NK-92 treated with Interleukin-12 subunit alpha and Interleukin-12 subunit beta, amount 100 ng/mL, for 24 hours (cell line): ENCODE results near the gene ZNF496.
"Not testable (repeated sequence)": the region's sequence is repeated elsewhere in the genome, so short reads cannot be mapped to it uniquely, and the experiment has no call there.

Source experiments
- DNase-seq: peaks from one replicate; lab custom pipeline; 2025; lab: John Stamatoyannopoulos, UW

The ZNF496 gene

DNA sequence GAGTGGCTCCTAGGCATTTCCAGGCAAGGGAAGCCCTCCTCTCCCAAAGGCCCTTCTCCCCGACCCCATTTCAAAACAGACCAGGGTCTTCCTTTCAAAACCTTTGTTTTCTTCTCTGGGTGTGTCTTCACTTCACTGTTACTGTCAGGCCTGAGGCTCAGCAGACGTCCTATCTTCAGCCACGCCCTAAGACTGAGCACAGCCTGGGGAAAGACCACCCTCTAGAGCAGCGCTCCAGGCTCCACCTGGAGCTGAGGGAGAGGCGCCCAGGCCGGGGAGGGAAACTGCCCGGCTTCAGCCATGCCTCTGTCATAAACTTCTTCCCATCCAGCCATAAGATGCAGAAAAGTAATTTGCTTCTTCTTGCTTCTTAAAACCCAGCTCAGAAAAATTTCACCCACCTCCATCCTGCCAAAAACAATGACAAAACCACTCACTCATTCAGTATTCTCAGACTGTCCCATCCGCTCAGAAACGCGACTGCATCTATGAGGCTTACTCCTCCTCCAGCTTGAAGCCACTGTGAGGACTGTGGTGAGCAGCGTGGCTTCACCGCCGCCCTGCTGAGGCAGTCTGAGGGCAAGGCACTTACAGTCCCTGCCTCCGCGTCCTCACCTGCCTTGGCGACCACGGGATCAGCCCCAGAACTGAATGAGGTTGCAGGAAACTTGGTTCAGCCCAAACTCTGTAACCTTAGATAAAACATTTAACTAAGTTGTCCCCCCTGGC, 39.7 kb downstream of the ZNF496 start:
- DNase-seq: no peak

DNA sequence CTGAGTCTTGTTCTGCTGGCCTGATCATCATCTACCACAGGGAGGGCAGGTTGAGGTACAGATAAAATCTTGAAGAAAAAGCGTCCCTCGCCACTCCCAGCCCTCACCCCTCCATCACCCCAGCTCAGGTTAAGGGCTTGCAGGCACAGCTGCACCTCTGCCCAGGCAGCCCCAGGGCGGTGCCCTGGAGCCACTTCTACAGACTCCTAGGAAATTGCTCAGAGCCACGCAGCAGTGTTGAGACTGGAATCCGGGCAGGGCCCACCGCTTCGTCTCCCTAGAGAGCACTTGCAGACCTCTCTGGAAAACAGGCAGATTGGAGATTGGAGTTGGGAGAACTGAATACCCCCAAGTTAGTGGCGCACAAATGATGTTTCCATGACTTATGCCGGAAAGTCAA, 40.5 kb downstream of the ZNF496 start:
- DNase-seq: no peak

DNA sequence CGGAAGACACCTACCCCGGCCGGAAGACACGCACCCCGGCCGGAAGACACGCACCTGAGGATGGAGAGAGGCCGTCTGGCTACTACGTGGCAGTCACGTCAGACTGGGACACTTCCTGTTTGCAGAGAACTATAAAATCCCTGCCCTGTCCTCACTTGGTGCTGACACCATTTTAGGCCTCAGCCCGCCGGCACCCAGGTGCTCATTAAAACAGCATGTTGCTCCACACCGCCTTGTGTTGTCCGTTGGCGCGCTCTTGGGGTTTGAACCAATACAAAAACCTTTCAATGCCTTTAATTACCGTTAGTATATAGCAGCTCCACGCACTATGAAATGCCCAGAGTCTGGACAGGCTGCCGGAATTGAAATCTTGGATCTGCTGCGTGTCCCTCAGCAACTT, 41.1 kb downstream of the ZNF496 start:
- no peak for DNase-seq

DNA sequence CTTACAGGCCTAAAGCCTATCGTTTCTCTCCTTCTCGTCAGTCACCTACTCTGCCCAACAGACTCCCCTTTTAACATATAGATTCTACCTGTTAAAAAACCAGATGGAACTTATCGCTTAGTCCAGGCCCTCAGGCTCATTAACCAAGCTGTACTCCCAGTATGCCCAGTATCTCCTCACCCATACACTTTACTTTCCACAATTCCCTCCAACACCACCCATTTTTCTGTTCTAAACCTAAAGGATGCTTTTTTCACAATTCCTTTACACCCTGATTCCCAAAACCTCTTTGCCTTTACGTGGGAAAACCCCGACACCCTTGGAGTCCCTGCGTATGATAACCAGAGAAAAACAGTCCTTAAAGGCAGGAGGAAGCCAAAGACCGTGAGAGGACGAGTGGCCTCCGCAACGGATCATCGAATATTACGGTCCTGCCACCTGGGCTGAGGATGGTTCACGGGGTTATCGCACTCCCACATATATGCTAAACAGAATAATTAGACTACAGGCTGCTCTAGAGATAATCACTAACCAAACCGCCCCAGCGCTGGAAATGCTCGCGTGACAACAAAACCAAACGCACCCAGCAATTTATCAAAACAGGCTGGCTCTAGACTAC, 42.3 kb downstream of the ZNF496 start:
- DNase-seq: not testable (repeated sequence)

GRCh38 chr1:247288341-247288740, 43.3 kb downstream of the ZNF496 start:
- no peak for DNase-seq

DNA sequence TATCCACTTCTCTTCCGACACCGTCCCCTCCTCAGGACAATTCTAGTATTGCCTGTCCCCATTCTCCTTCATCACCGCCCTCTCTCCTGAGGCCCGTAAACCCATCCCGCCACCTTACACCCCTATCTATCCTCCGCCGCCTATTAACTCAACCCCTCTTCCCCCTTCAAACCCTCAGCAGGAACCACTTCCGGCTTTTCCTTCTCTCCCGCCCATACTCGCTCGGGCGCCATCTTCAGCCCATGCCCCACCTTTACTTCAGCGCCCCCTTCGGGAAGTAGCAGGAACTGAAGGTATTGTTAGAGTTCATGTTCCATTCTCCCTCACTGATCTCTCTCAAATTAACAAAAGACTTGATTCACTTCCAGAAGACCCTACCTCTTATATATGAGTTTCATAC, 44.2 kb downstream of the ZNF496 start:
- DNase-seq: no peak

GRCh38 chr1:247286134-247286670, 45.5 kb downstream of the ZNF496 start:
- no peak for DNase-seq

DNA sequence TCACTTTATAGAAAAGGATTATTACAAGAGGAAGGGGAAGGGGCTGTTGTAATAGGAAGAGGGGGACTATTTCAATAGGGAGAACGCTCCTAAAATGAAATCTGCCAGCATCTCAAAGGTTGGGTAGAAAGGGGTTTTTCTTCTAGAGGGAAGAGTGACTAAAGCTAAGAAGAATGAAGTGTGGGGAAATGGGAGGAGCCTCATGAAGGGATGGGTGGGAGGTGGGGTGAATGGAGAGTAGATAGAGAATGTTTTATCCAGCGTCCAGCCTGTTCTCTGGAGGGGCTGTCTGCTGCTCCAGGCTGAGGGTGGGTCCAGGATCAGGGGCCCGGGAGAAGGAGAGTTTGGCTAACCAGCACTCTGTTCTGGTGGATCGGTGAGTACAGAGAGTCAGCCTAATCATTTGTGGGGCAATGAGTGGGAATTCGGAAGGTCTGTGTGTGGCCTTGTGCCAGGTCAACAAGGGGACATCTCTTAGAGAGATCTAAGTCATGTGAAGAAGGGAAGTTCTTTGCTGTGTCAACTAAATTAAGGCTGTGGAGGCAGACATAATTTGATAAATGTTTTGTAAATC, 50.6 kb downstream of the ZNF496 start:
- DNase-seq: no peak

- no peak for DNase-seq
Observed at GRCh38 chr1:247277191-247277590, 54.5 kb downstream of the ZNF496 start.

- no peak for DNase-seq
Observed at GRCh38 chr1:247274605-247275256, 56.9 kb downstream of the ZNF496 start.

GRCh38 chr1:247273013-247273412, 58.7 kb downstream of the ZNF496 start:
- no peak for DNase-seq

DNA sequence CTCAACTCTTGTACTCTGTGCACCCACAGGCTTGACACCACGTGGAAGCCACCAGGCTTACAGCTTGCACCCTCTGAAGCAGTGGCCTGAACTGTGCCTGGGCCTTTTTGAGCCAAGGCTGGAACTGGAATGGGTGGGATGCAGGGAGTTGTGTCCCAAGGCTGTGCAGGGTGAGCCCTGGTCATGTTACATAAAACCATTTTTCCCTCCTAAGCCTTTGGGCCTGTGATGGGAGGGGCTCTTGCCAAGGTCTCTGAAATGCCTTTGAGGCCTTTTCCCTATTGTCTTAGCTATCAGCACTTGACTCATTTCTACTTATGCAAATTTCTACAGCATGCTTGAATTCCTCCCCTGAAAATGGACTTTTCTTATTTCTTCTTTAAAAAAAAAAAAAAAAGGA, 61.7 kb downstream of the ZNF496 start:
- no peak for DNase-seq

- DNase-seq: no peak
Observed at GRCh38 chr1:247269133-247269532, 62.5 kb downstream of the ZNF496 start.

DNA sequence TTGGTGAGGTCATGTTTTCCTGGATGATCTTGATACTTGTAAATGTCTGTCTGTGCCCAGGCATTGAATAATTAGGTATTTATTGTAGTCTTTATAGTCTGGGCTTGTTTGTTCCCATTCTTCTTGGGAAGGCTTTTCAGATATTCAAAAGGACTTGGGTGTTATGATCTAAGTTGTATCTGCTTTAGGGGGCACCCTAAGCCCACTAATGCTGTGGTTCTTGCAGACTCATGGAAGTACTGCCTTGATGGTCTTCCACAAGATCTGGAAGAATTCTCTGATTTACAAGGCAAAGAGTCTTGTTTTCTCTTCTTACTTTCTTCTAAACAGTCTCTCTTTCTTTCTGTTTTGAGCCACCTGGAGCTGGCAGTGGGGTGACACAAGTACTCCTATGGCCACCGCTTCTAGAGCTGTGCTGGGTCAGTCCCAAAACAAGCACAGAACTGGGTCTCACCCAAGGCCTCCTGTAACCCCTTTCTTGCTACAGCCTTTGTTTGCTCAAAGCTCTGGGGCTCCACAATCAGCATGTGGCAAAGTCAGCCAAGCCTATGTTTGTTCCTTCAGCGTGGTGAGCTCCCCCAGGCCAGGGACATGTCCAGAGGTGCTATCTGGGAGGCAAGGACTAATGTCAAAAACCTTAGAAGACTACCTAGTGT, 63.1 kb downstream of the ZNF496 start:
- DNase-seq: no peak

DNA sequence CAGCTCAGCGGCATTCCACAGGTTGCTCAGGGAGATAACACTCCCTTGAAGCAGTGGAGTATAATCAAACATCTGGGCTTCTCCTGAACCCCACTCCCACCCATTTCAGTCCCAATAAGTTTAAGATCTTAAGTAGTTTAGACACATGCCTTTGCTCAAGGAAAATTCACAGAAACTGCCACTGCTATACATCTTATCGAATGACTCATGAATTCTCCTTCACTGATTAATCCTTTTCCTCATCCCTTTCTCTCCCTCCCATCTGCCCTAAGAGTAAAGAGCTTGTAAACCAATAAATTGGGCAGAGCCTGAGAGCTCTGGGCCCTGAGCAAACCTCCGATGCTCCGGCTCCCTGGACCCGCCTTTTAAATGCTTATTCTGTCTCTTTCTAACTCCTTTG, 65.6 kb downstream of the ZNF496 start:
- DNase-seq: no peak

- not testable (repeated sequence) for DNase-seq
Observed at GRCh38 chr1:247255772-247256171, 75.9 kb downstream of the ZNF496 start, which contains the start of gene VN1R5. TSS of gene VN1R5 (plus strand) at chr1:247256072.

GRCh38 chr1:247247568-247247967, 84.1 kb downstream of the ZNF496 start:
- no peak for DNase-seq
